SK-N-MC (cell line): Measurements from ENCODE around the gene CARD9.

Source experiments
- EZH2 ChIP-seq: fragments of 200-600 bp; sonication (generic); IDR thresholded peaks from one replicate; pipeline ENCODE4 v1.6.1; 2017; ENCODE audit warnings: antibody characterized with exemption
- FOXP2 ChIP-seq: optimal IDR thresholded peaks from 2 replicates; pipeline ENCODE3; 2011; ENCODE audit warnings: mild to moderate bottlenecking, moderate library complexity; ENCODE audit not compliant: insufficient read depth; ENCODE audit errors: extremely low read length, control extremely low read depth
- POLR2AphosphoS5 ChIP-seq: IDR thresholded peaks from 2 replicates; pipeline ENCODE4 v1.6.1; 2012; ENCODE audit warnings: mild to moderate bottlenecking, low read depth, low read length, borderline replicate concordance

DNA sequence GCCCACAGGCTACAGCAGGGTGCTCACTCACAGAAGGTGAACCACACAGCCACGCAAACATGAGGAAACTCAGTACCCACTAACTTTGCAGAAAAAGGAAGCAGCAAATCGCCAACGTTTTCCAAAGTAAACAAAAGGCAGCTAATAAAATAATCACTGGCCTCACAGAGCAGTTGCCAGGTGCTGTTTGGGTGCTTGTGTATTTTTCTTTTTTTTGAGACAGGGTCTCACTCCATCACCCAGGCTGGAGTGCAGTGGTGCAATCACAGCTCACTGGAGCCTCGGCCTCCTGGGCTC lies 22.7 kb upstream of the CARD9 start:
- TF ChIP-seq POLR2AphosphoS5 (no peak), EZH2 (no peak), FOXP2 (no peak)
